Colon (tissue), 2 donors: Measurements from ENCODE around the gene VSTM2L.

Experiments
- FAIRE-seq: peaks from 2 replicates; lab custom pipeline; 2012; peaks lifted over from hg19 to GRCh38; lab: Jason Lieb, UNC
- donor health status: control.
- donor health status: control.

The VSTM2L gene

DNA sequence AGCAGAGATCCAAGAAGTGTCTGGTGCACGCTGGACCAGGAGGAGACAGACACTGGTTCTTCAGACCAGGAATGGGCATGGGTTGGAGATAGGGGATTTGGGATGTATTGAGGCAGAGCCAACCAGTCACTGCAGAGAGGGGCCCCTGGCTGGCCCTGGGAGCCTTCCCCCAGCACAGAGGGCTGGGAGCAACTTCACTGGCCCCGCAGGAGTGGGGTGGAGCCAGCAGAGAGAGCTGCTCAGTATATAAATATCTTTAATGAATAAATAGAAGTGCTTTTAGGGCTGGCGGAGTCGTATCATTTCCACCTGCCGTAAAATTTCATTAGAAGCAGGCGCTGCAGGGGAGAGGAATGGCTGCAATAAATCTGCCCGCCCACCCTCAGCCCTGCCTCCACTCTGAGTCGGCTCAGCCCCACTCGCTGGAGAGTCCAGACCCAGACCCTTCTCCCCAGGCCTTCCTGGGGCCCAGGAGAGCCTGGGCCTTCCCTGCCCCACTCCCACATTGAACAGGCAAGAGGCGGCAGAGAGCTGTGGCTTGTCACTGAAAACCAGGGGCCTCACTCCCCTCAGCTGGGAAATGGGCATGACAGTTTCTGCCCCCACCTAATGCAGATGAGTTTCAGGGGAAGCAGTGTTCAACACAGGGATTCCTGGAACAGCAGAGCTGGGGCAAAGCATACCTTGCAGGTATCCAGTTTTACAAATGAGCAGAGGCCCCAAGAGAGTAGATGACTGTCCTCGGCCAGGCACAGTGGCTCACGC lies 23.9 kb upstream of the VSTM2L start:
- FAIRE-seq: no peak

DNA sequence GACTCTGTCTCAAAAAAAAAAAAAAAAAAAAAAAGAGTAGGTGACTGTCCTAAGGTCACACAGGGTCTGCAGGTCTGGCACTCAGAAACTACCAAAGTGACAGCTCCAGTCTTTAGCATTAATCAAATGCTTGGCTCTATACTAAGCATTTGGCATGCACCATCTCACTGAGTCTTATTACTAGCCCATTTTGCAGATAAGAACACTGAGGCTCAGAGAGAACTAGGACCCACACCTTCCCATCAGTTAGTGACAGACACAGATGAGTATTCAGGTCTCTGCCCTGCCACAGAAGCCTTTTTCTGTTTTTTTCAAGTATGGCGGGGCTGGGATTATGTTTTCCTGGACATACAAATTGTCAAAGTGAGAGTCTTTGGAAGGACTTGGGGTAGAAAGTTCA lies 23.1 kb upstream of the VSTM2L start:
- FAIRE-seq: no peak

DNA sequence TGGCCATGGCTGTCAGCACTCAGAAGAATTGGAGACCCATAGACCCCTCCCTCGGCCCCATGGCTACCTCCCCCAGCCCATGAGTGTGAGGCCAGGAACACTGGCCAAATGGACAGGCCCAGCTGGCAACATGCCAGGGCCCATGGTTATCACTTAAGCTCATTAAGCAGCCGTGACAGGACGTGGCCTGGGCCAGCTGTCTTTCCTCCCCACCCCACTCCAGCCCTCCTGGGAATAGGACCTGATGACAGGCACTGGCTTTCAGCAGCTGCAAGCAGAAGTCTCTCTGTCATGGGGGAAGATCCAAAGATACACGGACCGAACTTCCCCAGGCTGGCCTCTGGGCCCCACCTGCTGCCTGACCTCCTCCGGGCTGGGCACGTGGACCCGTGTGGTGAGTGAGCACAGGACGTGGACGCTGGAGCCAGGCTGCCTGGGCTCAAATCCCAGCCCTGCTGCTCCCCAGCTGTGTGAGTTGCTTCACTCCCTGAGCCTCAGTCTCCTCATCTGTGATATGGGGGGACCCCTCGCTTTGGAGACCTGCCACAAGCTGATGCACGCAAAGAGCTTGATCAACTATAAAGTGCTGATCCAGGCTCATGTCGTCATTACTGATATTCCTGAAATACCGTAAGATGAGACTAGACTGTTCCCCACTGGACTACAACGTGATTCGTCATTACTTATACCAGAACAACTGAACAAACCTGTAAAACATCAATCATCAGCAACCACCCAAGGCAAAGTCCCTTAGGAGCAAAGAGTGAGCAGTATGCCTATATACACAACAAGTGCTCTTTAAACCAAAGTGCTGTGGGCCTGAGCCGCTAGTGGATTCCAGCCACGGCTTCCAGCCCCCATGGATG lies 22.0 kb upstream of the VSTM2L start:
- no peak for FAIRE-seq

DNA sequence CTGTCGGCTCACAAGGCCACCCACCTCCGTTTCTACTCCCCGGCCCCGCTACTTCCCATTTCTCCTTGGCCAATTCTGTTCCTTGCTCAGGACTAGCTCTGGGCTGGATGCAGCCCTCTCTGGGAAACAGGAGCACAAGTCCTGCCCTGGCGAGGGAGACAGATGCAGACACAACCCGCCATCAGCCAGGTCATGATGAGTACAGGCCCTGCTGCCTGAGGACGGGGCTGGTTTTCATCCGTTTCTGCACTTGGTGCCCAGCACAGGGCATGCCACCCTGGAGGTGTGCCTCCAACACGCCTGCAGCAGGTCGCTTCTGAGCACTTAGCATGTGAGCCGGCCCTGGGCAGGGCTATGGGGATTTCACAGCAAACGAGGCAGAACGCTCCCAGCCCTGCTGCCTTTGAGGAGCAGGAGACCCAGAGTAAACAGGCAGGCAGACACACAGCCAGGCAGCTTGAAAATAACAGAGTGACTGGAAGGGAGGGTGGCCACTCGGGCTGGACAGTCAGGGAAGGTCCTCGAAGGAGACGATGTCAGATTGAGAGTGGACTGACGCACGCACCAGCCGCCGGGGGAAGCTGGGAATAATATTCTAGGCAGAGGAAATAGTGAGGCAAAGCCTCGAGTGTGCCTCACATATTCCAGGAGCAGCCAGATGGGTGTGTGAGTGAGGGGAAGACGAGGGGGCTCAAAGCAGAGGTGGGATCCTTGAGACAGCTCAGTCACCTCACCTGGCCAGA lies 21.2 kb upstream of the VSTM2L start:
- no peak for FAIRE-seq

DNA sequence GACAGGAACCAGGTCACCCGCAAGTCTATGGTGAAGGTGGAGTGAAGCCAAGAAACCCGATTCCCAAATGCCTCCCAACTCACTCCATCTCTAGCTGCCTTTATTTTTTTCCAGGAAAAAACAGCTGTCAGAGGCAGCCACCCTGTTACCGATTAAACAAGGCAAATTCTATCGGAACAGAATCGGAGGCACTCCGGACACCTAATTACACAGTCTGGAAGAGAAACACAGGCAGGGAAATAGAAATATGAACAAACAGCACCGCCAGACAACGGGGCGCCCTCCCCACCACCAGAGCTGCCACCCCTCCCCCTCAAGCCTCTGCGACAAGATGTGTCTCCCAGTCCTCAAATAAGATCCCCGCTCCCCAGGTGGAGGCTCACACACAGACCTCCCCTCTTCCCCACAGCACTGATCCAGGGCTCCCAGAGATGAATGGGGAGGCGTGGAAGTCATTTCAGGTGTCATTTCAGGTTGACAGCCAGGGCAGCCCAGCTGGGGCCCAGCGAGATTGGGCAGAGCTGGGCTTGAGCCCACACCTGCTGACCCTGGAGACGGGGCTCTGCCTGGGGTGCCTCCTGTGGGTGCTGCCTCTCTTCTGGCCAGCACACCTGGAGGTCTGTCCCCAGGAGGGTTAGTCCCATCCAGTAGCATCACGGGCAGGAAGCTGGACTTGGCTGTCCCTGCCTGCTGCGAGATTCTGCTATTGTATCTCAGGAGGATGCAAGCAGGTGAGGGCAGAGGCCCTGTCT lies 19.8 kb upstream of the VSTM2L start:
- FAIRE-seq: no peak

DNA sequence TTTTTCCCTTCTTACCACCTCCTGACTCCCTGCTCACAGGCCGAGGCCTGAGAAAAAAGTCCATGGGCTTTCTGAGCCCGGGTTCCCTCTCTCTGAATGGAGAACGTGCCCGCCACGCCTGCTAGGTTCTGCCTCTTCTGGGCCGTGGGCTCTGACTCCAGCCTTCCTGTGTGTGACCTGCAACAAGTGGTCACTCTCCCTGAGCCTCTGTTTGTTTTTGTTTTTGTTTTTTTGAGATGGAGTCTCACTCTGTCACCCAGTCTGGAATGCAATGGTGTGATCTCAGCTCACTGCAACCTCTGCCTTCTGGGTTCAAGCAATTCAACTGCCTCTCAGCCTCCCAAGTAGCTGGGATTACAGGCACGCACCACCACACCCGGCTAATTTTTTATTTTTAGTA lies 17.9 kb upstream of the VSTM2L start:
- no peak for FAIRE-seq

DNA sequence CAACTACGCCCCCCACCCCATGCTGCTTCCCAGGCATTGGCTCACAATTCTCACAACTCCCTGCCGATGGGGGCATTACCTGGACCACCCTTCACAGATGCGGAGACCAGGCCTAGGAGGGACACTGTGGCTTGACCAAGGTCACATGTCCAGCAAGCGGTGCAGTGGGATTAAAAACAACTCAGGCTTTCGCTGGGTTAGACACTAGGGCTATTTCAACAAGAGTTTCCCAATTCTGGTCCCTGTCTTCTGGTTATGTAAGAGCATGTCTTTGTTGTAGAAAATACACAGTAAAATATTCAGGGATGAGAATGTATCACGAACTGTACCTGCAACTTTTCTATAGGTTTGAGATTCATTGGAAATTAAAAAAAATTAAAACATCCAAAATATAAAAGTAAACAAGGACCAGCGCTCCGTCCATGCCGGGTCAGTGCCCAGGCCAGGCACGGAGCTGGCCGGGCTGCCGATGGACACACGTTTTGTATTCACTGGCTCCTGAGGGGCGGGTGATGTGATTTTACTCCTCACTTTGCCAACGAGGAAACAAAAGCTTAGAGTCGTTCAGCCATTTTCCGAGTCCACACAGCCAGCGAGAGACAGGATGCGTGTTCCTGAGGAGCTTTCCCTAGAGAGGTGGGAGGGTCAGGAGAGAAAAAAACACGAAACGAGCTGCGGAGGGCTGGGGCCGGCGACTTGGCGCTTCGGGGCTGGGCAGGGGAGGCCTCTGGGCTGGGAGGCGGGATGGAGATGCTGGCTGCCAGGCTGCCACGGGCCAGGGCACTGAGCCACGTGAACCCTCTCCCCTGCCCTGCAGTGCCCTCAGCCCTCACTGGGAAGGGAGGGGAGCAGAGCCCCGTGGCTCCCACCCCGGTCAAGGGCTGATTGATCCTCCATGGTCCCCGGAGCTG lies 17.1 kb upstream of the VSTM2L start:
- no peak for FAIRE-seq

DNA sequence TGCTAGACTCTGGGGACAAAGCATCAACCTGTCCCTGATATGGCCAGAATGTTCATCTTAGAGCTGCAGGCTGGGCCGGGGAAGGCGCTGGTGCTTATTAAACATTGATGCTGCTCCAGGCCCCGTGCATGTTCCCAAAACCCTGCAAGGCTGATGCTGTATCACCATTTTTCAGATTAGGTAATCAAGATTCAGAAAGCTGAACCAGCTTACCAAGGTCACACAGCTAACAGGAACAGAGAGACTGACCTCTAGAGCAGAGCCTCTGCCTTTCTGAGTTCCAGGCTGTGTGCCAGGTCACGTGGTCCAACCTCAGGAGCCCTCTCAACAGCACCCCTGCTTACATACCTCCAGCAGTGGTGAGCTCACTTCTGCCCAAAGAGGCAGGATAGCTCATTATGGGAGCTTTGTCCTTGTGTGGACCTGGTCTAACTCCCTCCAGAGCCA lies 16.1 kb upstream of the VSTM2L start:
- FAIRE-seq: no peak

DNA sequence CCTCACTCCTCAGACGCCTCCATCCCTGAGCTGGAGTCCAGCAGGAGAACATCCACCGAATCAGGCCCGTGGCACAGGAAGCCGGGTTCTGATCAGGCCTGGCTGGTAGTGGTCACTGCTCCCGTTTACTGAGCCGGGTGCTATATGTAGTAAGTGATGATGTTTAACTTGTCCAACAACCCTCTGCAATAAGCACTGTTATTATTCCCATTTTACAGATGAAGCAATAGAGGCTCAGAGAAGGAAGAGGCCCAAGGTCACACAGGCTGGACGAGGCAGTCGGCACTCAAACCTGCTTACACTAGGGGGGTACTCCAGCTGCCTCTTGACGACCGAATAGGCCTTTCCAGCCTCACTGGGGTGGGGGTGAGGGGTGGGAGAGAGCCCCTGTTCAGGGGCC lies 14.3 kb upstream of the VSTM2L start:
- no peak for FAIRE-seq

DNA sequence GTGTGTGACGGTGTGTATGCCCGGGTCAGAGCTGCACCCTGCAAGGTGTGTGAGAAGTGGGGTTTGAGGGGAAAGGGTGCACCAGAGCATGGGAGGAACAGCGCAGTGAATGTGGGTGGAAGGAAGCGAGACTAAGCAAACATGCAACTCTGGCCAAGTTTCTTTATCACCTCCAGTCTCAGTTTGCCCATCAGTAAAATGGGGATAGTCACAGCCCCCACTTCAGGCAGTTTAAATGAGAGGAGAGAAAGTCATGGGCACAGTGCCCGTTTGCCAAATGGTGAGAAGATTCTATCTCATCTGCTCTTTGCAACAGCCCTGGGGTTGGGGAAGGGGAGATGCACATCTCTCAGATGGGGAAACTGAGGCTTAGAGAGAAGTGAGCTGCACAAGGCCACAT lies 12.8 kb upstream of the VSTM2L start:
- FAIRE-seq: no peak

DNA sequence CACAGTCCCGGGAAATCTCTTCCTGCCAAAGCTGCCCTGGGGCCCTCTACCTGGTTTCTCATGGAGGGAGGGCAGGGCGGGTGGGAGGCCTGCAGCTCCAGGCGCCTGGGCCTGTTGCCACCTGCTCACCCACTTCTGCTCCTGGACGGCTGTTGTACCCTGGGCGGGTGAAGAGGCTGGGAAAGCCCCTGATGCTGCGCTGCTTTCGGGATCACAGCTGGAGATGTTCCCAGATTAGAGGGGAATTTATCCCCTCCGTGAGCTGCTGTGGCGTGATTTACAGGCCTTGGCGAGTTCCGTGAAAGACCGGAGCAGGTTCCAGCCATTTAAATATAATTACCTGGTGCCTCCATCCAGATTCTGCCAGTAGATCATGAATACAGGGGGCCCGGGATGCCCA lies 12.3 kb upstream of the VSTM2L start:
- FAIRE-seq: no peak

DNA sequence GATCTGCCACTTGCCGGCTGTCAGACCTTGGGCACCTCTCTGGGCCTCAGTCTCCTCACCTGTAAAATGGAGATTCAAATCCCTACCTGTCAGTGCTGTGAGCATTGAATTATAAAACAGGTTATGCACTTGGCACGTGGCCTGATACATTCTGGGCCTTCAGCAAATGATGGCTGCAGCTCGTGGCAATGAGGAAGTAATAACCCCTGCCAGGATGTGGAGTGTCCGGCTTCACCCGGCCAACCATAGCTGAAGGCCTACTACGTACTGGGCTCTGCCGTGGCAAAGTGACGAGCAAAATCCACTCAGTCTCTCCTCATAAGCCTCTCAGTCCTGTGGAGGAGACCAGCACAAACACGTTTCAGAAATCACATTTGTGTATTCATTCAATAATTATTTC lies 10.9 kb upstream of the VSTM2L start:
- no peak for FAIRE-seq

DNA sequence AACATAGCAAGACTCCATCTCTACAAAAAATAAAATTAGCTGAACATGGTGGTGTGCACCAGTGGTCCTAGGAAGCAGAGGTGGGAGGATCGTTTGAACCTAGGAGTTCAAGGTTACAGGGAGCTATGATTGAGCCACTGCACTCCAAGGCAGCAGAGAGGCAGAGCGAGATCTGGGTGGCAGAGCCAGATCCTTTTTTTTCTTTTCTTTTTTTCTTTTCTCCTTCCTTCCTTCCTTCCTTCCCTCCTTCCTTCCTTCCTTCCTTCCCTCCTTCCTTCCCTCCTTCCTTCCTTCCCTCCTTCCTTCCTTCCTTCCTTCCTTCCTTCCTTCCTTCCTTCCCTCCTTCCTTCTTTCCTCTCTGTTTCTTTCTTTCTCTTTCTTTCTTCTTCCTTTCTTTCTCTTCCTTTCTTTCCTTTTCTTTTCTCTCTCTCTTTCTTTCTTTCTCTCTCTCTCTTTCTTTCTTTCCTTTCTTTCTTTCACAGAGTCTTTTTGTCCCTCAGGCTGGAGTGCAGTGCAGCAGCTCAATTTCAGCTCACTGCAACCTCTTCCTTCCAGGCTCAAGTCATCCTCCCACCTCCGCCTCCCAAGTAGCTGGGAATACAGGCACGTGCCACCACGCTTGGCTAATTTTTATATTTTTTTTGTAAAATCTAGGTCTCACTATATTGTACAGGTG lies 9.2 kb upstream of the VSTM2L start:
- FAIRE-seq: no peak

DNA sequence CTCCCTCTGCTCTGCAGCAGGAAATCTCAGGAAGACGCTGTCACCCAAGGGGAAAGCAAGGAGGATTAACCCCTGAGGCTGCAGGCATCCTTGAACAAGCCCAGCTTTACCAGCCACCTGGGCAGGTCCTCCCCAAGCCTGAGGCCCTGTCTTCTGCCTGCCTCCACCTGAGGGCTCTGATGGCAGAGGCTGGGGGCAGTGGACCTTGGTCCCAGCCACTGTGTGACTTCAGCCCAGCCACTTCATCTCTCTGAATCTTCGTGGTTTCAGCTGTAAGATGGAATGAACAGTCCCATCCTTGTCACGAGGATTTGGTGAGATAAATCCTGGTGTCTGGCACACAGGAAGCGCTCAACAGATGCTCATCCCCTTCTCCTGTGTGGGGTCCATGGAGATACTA lies 8.5 kb upstream of the VSTM2L start:
- no peak for FAIRE-seq

DNA sequence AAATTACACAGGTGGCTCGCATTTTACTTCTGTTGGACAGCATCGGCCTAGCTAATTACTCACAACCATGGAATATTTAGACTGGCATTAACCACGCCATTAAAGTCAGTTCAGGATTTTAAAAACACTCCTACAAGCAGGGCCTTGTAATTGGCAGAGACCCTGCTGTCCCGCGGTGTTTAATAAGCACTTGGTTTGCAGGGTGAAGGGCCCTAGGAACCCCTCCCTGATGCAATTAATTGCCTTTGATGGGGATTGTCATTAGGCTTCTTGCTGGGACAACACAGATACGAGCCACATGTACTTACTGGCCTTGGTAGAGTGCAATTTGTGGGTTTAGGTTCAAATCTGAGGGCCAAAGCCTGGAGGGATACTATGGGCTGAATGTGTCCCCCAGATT lies 7.8 kb upstream of the VSTM2L start:
- FAIRE-seq: no peak

DNA sequence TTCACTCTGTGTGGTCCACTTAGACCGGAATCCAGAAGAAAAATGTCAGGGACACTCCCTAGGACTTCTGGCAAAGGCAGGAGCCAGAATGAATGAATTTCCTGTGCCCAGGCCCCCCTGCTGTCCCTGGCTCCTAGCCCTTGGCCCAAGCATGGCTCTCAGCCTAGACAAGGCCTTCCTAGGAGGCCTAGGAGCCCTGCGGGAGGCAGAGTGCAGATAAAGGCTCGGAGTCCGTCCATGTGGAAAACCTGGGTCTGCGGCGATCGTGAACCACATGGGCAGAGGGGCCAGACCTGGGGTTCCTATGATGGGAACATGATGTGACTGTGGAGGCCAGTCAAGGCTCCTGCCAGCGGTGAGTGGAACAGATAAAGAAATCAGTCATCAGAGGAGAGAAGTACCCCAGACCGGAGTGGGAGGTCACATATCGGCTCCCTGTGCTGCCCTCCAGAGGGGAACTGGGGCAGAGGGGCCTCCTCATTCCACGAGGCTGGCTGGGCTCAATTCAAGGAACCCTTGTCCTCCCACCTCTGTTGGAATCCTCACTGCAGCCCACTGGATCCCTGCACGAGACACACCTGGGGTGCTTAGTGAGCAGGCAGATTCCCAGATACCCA lies 5.9 kb upstream of the VSTM2L start:
- no peak for FAIRE-seq

DNA sequence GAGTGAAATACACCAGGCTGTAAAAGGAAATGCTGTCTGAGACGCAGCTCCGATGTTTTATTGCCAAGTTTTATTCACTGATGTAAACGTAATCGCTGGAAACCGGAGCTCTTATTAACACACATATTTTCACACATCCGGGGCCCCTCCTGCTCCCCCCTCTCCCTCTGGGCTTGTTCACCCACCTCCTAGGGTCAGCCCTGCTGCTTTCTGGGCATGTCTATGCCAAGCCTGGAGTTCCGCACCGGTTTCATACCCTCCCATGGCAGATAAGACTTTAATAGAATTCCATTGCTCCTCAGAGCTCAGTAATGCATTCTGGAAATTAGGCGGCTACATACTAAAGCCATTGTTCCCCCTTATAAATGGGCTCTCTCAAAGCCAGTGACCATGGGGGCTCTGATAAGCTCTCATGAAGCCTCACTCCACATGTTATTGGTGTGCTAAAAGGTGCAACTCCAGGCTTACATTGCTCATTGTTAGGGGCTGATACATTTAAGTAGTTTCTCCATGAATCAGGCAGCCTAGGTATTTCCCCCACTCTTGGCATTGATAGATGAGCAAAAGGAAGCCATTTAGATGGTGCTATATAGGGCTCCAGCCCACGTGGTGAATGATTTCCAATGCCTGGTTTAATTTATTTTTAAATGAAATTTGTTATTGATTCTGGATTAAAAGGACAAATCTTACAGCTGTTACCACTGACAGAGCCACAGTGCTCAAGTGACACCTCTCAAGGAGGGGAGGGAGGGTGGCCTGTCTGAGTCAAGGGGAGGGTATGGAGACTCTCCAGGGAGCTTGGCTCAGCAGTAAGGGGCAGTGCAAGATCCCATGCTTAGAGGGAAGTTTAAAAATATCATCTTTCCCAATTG lies 4.5 kb upstream of the VSTM2L start:
- no peak for FAIRE-seq

DNA sequence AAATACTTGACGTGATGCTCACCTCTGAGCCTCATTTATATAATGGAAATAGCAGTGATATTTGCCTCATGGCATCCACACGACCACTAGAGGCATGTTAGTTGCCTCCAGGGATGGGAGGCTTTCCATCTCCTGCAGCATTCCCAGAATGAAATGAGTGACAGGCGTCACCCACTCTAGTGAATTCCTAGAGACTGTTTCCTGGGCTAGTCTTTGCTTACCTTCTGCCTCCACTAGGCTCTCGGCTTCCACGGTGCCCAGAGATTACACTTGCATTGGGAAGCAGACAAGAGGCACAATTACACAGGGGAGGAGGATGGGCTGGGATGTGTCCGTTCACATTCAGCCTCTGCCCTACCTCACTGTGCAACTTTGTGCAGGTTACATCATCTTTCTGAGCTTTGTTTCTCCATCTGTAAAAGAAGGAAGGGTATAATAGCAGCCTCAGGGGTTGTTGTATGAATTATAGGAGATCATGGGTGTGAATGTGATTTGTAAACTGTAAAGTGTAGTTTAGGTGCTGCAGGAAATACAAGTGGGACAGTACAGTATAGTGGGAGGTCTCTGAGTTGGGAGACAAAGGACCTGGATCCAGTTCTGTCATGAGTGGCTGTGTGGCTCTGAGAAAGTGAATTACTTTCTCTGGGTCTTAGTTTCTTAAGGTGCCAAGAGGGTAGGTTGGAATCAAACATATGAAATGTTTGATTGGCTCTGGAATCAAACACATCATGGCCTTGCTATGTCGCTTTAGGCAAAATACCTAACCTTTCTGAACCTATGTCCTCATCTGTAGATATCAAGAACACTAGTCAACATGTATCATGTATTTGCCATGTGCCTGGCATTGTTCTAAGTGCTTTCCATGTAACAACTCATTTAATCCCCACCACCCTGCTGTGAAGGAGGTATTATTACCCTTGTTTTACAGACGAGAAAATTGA lies 3.6 kb upstream of the VSTM2L start:
- no peak for FAIRE-seq
